Panc1 (cell line): ENCODE results near the gene SLC4A4.

Experiments
- POLR2AphosphoS5 ChIP-seq: IDR thresholded peaks from 2 replicates; pipeline ENCODE4 v1.6.1; 2012; ENCODE audit warnings: mild to moderate bottlenecking, low read depth, low read length, moderate library complexity
- SIN3A ChIP-seq: IDR thresholded peaks from 2 replicates; pipeline ENCODE4 v1.6.1; 2012; ENCODE audit warnings: low read depth, mild to moderate bottlenecking, low read length, moderate library complexity, borderline replicate concordance; ENCODE audit not compliant: insufficient read depth
- TCF7L2 ChIP-seq: IDR thresholded peaks from 2 replicates; pipeline ENCODE4 v1.6.1; 2011; ENCODE audit warnings: mild to moderate bottlenecking, low read depth, low read length, inconsistent platforms
- TF ChIP-seq, protein P1 (sequence below): fragments of 450-650 bp; IDR thresholded peaks from 2 replicates; pipeline ENCODE4 v1.5.1; 2017; ENCODE audit warnings: mild to moderate bottlenecking
- TF ChIP-seq, protein P2 (sequence below), 2 experiments: IDR thresholded peaks; 2 replicates each; pipeline ENCODE4 v1.6.1; 2011 to 2012; ENCODE audit warnings: low read depth in 2 of 2, control low read depth in 1 of 2, low read length in 1 of 2, mild to moderate bottlenecking in 1 of 2, moderate library complexity in 1 of 2; ENCODE audit not compliant: insufficient read depth in 1 of 2

DNA sequence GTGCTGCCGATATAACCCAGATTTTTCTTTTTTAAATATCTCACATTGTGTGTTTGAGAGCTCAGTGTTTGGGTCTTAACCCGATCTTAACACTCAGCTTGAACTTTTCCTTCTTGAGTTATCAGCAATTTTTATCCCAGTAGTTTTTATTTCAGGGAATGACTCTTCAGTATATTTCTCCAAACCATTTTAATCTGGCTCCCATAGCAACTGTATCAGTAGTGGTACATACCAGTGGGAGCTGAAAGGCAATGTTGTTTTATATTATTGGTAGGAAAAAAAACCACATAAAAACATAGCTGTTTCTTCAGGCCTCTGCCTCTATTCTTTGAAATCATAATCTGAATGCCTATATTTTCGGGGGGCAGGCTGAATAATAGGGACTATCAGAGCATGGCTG is 111.1 kb downstream of the SLC4A4 start:
- TF ChIP-seq, protein P1, sequence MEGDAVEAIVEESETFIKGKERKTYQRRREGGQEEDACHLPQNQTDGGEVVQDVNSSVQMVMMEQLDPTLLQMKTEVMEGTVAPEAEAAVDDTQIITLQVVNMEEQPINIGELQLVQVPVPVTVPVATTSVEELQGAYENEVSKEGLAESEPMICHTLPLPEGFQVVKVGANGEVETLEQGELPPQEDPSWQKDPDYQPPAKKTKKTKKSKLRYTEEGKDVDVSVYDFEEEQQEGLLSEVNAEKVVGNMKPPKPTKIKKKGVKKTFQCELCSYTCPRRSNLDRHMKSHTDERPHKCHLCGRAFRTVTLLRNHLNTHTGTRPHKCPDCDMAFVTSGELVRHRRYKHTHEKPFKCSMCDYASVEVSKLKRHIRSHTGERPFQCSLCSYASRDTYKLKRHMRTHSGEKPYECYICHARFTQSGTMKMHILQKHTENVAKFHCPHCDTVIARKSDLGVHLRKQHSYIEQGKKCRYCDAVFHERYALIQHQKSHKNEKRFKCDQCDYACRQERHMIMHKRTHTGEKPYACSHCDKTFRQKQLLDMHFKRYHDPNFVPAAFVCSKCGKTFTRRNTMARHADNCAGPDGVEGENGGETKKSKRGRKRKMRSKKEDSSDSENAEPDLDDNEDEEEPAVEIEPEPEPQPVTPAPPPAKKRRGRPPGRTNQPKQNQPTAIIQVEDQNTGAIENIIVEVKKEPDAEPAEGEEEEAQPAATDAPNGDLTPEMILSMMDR: no peak
- TF ChIP-seq, protein P2, sequence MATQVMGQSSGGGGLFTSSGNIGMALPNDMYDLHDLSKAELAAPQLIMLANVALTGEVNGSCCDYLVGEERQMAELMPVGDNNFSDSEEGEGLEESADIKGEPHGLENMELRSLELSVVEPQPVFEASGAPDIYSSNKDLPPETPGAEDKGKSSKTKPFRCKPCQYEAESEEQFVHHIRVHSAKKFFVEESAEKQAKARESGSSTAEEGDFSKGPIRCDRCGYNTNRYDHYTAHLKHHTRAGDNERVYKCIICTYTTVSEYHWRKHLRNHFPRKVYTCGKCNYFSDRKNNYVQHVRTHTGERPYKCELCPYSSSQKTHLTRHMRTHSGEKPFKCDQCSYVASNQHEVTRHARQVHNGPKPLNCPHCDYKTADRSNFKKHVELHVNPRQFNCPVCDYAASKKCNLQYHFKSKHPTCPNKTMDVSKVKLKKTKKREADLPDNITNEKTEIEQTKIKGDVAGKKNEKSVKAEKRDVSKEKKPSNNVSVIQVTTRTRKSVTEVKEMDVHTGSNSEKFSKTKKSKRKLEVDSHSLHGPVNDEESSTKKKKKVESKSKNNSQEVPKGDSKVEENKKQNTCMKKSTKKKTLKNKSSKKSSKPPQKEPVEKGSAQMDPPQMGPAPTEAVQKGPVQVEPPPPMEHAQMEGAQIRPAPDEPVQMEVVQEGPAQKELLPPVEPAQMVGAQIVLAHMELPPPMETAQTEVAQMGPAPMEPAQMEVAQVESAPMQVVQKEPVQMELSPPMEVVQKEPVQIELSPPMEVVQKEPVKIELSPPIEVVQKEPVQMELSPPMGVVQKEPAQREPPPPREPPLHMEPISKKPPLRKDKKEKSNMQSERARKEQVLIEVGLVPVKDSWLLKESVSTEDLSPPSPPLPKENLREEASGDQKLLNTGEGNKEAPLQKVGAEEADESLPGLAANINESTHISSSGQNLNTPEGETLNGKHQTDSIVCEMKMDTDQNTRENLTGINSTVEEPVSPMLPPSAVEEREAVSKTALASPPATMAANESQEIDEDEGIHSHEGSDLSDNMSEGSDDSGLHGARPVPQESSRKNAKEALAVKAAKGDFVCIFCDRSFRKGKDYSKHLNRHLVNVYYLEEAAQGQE (IDR thresholded peaks at IDR 0.05; ENCODE audit: insufficient read depth in 1 of 2, low read depth in 2 of 2, low read length in 1 of 2): no peak
- TF ChIP-seq POLR2AphosphoS5 (no peak), SIN3A (no peak), TCF7L2 (no peak)
